ENCODE data around the gene RNF144B.

Gene RNF144B

DNA sequence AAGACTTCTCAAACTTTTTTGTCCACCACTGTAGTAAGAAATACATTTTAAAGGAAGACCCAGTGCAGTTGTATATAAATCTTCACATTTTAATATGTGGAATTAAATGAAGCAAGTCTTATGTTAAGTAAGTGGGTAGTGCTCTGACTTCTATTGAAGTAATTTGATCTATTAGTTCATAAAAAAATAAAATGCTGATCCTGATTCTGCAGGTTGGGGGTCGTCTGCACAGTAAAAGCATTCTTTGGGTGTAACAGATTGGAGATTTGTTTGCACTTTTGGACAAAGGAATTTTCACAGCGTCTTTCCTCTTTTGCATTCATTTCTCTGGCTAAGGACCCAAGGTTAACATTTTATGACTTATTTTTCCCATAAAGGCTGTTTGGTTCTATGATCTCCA lies 106.8 kb downstream of the RNF144B start:
- TF ChIP-seq, protein P1, sequence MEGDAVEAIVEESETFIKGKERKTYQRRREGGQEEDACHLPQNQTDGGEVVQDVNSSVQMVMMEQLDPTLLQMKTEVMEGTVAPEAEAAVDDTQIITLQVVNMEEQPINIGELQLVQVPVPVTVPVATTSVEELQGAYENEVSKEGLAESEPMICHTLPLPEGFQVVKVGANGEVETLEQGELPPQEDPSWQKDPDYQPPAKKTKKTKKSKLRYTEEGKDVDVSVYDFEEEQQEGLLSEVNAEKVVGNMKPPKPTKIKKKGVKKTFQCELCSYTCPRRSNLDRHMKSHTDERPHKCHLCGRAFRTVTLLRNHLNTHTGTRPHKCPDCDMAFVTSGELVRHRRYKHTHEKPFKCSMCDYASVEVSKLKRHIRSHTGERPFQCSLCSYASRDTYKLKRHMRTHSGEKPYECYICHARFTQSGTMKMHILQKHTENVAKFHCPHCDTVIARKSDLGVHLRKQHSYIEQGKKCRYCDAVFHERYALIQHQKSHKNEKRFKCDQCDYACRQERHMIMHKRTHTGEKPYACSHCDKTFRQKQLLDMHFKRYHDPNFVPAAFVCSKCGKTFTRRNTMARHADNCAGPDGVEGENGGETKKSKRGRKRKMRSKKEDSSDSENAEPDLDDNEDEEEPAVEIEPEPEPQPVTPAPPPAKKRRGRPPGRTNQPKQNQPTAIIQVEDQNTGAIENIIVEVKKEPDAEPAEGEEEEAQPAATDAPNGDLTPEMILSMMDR (IDR thresholded peaks at IDR 0.05; ENCODE audit: low read depth, low read length) = no peak
- no peak for DNase-seq (ENCODE audit: low read depth, low spot score)
- H3K4me3 ChIP-seq (ENCODE audit: low read depth, low read length) = no peak overlapping the region
- in situ Hi-C loops (cut with HindIII; ENCODE audit: low sequenced_read_pairs) = no loop called here

DNA sequence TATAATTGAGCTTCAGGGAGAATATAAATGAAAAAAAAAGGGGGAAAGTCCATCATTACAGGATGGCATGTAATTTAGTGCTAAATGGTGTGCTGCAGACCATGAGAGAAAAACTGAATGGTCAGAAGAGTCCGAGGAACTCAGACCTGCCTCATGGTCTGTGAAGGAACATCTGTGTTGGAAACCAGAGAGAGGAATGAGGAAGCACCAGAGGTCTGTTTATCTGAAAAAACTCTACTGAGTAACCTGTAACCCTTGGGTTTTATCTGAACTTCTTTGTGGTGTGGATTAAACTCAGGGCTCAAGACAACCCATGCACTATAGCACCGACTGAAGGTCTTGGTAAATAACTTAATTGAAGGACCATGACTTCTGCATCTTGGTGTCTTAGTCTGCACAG lies 108.1 kb downstream of the RNF144B start:
- DNase-seq (ENCODE audit: low read depth, low spot score) = no peak
- in situ Hi-C loops (cut with HindIII; ENCODE audit: low sequenced_read_pairs) = no loop called here
- TF ChIP-seq, protein P1 (IDR thresholded peaks at IDR 0.05; ENCODE audit: low read depth, low read length) = no peak
- H3K4me3 ChIP-seq (ENCODE audit: low read depth, low read length) = no peak overlapping the region

DNA sequence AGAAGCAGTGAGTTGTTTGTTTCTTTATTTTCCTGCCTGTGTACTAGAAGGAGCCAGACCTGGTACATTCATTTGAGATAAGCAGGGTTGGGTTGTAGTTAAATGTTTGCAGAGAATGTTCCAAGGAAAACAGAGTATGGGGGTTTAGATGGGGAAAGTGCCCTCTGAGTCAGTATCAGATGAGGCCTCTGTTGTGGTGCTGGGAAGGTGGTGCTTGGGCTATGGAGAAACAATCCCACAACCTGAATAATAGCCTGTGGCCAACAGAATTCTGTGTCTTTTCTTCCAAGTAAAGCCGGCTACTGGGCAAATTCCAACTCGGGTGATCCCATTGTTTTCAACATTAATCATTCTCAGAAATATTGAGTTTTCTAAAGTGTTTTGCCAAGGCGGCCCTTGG lies 109.3 kb downstream of the RNF144B start:
- TF ChIP-seq, protein P1 (IDR thresholded peaks at IDR 0.05; ENCODE audit: low read depth, low read length) = no peak
- no peak overlapping the region for H3K4me3 ChIP-seq (ENCODE audit: low read depth, low read length)
- DNase-seq (ENCODE audit: low read depth, low spot score) = peak; percentile 61
- in situ Hi-C loops (cut with HindIII; ENCODE audit: low sequenced_read_pairs) = no loop called here

DNA sequence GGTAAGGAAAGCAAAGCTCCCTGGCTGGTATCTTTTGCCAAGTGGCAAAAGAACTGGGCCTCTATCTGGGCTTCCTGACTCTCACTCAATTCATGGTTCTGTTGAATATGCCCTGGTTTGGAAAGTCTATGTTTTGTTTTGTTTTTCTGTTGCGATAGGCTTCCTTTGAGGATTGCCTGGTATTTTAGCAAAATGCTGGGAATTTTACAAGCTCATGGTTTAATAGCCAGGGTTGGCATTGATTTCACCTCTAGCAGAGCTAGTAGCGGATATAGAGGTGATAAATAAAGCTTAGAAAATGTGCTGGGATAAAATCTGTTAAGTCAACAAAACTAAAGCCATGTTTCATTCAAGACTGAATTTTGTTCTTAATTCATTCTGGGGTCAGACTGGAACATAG lies 109.9 kb downstream of the RNF144B start:
- in situ Hi-C loops (cut with HindIII; ENCODE audit: low sequenced_read_pairs) = no loop called here
- DNase-seq (ENCODE audit: low read depth, low spot score) = no peak
- TF ChIP-seq, protein P1 (IDR thresholded peaks at IDR 0.05; ENCODE audit: low read depth, low read length) = no peak
- no peak overlapping the region for H3K4me3 ChIP-seq (ENCODE audit: low read depth, low read length)

DNA sequence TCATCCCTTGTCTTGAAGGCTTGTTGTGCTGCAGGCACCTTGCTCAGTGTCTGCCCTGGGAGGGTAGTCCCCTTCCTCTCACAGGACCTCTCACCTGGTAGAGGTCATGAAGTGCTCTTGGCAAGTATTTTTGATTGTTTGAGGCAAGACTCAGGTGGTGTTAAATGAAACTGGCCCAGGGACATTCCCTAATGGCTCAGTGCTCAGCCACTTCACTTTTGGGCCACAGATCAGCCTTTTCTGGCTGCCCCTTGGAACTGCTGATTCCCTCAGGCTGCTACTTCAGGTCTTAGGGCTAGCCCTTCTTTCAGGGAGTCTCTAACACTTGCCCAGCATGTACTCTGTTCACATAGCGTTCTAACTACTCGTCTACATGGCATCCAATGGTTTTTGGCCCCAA lies 111.3 kb downstream of the RNF144B start:
- DNase-seq (ENCODE audit: low read depth, low spot score) = no peak
- TF ChIP-seq, protein P1 (IDR thresholded peaks at IDR 0.05; ENCODE audit: low read depth, low read length) = no peak
- in situ Hi-C loops (cut with HindIII; ENCODE audit: low sequenced_read_pairs) = no loop called here
- no peak overlapping the region for H3K4me3 ChIP-seq (ENCODE audit: low read depth, low read length)

DNA sequence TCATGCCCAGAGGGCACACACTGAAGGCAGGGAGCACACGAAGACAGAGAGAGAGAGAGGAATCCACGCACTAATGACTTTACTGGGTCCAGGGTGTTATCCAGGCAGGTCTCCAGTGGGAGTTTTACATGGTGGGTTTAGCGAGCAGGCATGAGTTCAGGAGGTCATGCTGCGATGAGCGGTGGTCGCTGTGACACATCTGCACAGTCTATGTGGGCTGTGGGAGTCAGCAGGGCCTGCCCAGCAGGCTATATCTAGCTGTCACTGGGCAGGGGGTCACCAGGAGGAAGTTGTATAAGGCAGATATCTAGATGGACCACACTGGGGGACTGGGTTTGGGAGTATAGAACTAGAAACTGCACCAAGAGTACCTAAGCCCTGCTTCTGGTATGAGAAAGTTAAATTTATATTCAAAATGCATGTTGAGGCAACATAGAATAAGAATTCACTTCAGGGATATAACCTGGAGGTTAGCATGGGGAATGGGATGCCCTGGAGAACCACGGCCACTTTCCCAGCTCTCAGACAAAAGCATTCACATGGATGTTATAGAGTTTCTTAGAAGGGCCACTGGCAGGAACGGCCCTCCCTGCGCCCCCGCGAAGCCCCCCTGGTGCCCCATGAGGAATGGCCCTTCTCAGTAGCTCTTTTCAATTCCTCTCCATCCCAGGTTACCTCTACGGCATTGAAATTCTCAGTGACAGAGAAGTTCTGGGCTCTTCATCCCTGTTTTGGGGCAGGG lies 113.9 kb downstream of the RNF144B start:
- in situ Hi-C loops (cut with HindIII; ENCODE audit: low sequenced_read_pairs) = no loop called here
- TF ChIP-seq, protein P1 (IDR thresholded peaks at IDR 0.05; ENCODE audit: low read depth, low read length) = no peak
- DNase-seq (ENCODE audit: low read depth, low spot score) = no peak
- no peak overlapping the region for H3K4me3 ChIP-seq (ENCODE audit: low read depth, low read length)

Measured in astrocyte of the spinal cord (primary cell).